Transverse colon (tissue), 3 donors: ENCODE measurements around the gene BPHL.

Experiments
- CTCF ChIP-seq, 5 experiments: fragments of 200-600 bp in 3 of 5; fragments of 450-650 bp in 2 of 5; sonication (generic) in 3 of 5; IDR thresholded peaks; 1 replicate in 2 of 5; 2 replicates in 3 of 5; pipeline ENCODE4 v1.5.1; 2016 to 2017; ENCODE audit warnings: antibody characterized with exemption in 5 of 5, inconsistent platforms in 3 of 5, mild to moderate bottlenecking in 2 of 5, moderate library complexity in 1 of 5
- POLR2A ChIP-seq: fragments of 450-650 bp; IDR thresholded peaks from one replicate; pipeline ENCODE4 v1.6.1; 2016; ENCODE audit warnings: antibody characterized with exemption, mild to moderate bottlenecking, moderate library complexity

DNA sequence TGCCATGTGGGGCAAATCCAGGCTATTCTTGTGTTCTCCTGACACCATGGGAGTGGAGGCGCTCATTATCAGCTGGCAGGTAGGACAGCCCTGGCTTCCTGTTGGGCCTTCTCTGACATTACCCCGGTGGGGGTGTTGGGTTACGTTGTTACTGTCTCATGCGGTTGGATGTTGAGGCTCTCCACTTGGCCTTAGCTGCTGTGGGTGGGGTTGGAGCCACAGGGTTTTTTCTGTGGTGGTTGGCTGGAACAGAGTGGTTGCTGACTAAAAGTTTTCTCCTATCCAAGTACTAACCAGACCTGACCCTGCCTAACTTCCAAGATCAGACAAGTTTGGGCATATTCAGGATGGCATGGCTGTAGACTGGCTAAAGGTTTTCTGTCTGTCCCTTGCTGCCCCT lies 30.1 kb upstream of the BPHL start:
- no peak for TF ChIP-seq CTCF (IDR thresholded peaks at IDR 0.05)
- no peak for TF ChIP-seq POLR2A
